ENCODE results near the gene FUT6. TPM values are rescaled to one million over a fixed set of nuclear protein-coding genes. Genes with fewer than 3 reads are reported as not detected.
"Not testable (repeated sequence)": the region's sequence is repeated elsewhere in the genome, so short reads cannot be mapped to it uniquely, and the experiment has no call there.

FUT6 gene
- total RNA-seq, 1 experiment from 2014 or later, result not detected

DNA sequence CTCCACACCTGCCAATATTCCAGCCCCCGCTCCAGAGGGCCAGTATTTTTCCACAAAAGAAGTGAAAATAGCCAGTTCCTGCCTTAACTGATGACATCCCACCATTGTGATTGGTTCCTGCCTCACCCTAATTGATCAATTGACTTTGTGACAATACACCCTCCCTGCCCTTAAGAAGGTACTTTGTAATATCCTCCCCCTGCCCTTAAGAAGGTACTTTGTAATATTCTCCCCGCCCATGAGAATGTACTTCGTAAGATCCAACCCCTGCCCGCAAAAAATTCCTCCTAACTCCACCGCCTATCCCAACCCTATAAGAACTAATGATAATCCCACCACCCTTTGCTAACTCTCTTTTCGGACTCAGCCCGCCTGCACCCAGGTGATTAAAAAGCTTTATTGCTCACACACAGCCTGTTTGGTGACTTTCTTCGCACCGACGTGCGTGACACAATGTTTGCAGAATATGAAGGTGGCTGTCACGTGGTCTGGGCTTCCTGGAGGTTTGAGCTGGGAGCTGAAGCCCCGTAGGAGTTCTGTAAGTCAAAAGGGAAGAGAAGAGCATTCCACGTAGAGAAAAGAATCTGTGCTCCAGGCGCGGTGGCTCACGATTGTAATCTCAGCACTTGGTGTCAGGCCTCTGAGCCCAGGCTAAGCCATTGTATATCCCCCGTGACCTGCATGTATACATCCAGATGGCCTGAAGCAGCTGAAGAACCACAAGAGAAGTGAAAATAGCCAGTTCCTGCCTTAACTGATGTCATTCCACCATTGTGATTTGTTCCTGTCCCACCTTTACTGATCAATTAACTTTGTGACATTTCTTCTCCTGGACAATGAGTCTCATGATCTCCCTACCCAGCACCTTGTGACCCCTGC, 17.9 kb upstream of the FUT6 start:
- no peak for DNase-seq (ENCODE audit: low read depth)

DNA sequence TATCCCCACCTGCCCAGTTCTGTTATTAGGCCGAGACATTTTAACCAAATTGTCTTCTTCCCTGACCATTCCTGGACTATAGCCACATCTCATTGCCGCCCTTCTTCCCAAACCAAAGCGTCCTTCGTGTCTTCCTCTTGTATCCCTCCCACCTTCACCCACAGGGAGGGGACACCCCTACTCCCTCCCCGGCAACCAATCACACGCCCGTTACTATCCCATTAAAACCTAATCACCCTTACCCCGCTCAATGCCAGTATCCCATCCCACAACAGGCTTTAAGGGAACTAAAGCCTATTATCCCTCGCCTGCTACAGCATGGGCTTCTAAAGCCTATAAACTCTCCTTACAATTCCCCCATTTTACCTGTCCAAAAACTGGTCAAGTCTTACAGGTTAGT, 15.6 kb upstream of the FUT6 start:
- DNase-seq (ENCODE audit: low read depth), result not testable (repeated sequence)

DNA sequence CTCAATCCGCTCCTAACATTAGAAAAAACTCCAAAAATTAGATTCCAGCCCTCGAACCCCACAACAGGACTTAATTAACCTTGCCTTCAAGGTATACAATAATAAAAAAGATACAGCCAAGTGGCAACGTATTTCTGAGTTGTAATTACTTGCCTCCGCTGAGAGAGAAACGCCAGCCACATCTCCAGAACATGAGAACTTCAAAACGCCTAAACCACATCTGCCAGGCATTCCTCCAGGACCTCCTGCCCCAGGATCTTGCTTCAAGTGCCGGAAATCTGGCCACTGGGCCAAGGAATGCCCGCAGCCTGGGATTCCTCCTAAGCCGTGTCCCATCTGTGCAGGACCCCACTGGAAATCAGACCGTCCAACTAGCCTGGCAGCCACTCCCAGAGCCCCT, 14.6 kb upstream of the FUT6 start:
- not testable (repeated sequence) for DNase-seq (ENCODE audit: low read depth)

DNA sequence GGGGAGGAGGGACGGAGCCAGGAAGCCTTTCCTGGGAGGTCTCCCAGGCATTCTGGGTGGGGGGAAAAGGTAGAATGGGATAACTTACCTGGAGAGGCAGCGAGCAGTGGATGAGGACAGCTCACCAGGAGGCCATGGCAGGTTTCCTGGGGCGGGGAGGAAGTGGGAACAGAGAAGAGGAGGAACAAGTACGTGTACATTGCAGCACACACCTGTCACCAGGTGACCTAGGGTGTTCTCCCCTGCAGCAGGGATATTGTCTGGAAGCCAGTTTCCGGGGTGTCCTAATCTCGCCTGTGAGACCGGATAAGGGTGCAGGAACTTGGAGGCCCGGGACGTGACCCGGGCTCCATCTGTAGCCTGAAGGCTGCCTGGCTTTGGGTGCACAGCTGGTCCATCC, 11.8 kb upstream of the FUT6 start, which contains the start of gene FUT3:
Gene FUT3 (minus strand): TSS at position 148 of the 400 bp plus-strand sequence.
- DNase-seq (ENCODE audit: low read depth), result no peak

DNA sequence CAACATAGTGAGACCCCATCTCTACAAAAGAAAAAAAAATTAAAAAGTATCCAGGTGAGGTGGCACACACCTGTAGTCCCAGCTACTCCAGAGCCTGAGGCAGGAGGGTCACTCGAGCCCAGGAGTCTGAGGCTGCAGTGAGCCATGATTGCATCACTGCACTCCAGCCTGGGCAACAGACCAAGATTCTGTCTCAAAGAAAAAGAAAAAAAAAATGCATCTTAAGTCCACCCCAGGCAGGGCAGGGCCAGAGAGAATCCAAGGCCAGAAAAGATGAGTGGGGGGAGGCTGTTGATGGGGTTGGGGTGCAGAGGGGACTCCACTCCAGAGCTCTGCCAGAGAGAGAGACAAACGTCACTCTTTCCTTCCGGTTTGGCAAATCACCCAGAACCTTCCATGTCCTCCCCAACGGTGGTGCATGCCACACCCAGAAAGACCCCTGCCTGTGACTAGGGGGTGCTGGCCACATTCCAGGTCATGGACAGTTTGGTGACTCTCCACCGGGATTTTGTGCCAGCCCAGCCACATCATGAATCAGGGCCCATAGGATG, 11.3 kb upstream of the FUT6 start:
- peak; percentile 48 for DNase-seq (ENCODE audit: low read depth)

DNA sequence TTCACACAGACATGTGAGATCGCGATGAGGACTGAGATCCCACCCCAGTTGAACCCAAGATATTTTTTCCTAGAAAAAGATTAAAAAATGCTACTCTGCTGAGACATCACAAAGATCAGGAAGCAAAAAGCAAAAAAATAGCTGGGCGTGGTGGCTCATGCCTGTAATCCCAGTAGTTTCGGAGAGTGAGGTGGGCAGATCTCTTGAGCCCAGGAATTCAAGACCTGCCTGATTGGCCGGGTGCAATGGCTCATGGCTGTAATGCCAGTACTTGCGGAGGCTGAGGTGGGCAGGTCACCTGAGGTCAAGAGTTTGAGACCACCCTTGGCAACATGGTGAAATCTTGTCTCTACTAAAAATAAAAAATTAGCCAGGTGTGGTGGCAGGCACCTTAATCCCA, 10.7 kb upstream of the FUT6 start:
- DNase-seq (ENCODE audit: low read depth), result no peak

DNA sequence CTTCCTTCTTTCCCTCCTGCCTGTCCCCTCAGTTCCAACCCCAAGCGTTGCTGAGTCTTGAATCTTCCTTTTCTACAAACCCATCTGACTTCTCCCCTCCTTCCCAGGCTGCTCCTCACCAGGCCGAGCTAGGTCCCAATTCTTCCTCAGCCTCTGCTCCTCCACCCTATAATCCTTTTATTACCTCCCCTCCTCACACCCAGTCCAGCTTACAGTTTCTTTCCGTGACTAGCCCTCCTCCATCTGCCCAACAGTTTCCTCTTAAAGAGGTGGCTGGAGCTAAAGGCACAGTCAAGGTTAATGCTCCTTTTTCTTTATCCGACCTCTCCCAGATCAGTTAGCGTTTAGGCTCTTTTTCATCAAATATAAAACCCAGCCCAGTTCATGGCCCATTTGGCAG, 9.1 kb upstream of the FUT6 start:
- DNase-seq (ENCODE audit: low read depth), result not testable (repeated sequence)

DNA sequence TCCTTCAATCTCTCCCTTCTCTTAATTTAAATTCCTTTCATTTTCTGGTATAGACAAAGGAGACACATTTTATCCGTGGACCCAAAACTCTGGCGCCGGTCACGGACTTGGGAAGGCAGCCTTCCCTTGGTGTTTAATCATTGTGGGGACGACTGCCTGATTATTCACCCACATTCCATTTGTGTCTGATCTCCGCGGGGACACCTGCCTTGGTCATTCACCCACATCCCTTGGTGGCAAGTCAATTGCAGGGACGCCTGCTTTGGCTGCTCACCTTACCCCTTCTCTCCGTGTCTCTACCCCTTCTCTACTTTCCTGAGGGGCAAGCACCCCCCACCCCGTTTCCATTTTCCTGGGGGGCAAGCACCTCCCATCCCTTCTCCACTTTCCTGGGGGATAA, 8.3 kb upstream of the FUT6 start:
- not testable (repeated sequence) for DNase-seq (ENCODE audit: low read depth)

DNA sequence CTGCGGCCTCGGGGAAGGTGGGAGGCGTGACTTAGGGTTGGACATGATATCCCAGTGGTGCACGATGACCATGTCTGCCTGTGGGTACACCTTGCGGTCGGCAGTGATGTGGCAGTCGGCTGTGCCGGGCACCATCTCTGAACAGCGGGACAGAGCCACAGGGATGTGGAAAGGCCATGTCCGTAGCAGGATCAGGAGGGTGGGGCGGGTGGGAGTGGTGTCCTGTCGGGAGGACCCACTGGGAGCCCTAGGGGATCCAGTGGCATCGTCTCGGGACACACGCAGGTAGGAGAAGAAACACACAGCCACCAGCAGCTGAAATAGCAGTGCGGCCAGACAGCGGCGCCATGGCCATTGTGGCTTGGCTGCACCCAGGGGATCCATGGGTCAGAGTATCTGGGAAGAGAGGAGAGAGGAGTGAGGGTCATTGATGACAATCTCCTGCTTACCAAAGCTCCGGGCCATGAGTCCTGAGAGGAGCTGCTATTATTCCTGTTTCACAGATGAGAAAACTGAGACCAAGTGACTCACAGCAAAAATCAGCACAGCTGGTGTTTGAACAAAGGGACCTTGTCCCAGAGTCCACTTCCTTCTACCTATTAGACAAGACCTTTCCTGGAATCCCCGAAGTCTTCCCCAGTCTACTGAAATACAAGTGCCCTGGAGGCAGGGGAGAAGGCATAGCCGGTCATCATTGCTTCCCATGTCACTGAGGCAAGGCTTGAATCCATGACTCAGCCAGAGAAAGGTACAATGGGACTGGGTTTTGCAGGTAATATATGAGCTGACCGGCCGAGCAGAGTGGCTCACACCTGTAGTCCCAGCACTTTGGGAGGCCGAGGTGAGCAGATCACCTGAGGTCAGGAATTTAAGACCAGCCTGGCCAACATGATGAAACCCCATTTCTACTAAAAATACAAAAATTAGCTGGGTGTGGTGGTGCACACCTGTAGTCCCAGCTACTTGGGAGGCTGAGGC, 5.2 kb upstream of the FUT6 start:
- DNase-seq (ENCODE audit: low read depth), result no peak

DNA sequence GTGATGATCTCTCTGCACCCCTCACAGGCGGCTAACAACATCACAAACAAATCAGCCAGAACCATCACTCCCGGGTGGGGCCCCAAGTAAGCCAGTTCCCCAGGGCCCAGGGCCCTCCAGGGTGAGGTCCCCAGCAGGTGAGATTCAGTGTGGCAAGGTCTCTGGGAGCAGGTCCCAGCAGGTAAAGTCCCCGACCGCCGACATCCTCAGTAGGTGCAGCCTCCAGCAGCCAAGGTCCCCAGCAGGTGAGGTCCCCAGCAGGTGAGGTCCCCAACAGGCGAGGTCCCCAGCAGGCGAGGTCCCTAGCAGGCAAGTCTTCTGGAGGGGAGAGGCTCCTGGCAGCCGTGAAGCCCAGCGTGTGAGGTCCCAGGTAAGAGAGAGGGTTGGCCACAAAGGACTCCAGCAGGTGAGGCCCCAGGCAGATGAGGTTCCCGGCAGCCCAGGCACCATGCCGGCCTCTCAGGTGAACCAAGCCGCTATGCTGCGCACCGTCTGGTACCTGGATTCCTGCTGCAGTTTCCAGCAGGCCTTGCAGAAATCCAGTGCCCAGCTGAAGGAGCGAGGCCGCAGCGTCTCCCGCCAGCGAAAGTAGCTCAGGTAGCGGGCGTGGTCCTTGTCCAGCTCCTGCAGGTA, 3.9 kb upstream of the FUT6 start:
- DNase-seq (ENCODE audit: low read depth), result no peak

DNA sequence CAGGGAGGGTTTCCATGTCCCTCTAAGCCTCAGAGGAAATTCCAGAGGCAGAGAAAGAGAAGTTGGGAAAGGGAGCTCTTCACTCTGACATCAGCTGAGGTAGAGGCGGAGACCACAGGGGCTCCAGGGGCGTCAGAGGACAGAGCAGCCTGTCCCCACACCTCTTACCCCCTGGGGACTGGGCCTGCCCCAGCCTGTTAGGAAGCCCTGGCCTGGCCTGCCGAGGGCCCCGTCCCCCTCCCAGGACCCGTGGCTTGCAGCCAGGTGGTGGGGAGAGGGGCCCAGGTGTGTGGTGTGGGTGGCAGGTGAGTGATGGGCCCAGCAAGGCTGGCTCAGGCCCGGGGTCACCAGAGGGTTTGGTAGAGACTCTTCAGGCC, 2.2 kb upstream of the FUT6 start:
- DNase-seq (ENCODE audit: low read depth), result not testable (repeated sequence)

DNA sequence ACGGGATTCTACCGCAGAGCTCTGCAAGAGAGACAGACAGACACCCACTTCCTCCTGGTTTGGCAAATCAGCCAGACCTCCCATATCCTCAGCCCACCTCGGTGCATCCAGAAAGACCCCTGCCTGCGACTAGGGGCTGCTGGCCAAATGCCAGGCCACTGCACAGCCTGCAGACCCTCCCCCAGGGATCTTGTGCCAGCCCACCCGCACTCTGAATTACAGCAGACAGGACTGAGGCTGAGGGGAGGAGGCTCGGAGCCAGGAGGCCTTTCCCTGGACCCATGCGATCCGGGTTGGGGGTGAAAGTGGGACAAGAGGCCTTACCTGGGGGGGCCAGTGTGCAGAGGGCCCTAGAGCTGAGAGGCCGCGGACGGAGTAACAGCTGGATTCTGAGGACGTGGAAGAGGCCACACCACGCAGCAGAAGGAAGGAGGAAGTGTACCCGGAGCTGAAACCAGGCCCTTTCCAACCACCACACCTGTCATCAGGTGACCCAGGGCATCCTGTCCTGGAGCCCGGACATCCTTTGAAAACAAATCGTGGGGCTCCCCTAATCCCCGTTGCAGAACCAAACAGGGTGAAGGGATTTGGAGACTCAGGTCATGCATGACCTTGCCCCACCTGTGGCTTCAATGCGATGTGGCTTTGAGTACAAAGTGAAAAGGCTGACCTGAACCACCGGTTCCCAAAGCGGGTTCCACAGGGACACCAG, 993 bp downstream of the FUT6 start:
- DNase-seq (ENCODE audit: low read depth), result no peak

DNA sequence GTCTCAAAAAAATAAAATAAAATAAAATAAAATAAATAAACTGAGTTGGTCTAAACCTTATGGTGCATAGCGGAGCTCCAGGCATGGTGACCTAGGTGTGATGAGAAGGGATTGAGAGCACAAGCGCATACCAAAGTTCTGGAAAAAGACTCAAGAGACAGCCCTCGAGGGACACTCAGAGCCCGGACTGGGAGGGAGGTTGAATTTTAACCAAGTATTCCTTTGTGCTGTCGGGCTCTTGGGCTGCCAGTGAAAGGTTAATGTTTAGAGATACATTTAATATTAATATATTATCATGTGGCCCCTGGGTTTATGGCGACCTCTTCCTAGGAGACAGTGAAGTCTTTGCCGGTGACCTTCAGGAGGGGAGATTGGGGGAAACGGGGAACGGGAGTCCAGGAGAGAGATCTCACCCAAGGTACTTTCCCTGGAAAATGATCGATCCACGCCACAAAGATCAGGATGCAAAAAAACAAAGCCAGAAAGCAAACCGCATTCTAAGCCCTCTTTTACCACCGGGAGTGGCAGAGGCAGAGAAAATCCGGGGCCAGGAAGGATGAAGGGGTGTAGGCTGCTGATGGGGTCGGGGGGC, 1.6 kb downstream of the FUT6 start:
- DNase-seq (ENCODE audit: low read depth), result no peak

DNA sequence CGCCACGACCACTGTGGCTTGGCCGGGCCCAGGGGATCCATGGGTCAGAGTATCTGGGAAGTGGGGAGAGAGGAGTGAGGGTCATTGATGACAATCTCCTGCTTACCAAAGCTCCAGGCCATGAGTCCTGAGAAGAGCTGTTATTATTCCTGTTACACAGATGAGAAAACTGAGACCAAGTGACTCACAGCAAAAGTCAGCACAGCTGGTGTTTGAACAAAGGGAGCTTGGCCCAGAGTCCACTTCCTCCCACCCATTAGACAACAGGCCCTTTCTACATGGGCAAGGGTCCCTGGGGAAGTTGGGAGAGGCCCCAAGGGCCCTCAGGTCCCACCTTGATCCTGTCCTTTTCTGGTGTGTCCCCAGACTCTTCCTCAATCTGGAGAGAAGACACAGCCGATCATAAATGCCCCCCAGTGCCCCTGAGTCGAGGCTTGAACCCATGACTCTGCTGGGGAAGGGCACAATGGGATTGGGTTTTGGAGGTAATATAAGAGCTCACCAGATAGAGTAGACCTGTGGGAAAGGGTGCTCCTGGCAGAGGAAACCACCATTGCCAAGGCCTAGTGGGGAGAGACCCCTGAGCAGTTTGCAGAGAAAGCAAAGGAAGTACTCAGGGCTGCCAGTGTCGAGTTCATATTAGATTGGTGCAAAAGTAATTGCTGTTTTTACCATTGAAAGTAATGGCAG, 6.8 kb downstream of the FUT6 start:
- DNase-seq (ENCODE audit: low read depth), result no peak

DNA sequence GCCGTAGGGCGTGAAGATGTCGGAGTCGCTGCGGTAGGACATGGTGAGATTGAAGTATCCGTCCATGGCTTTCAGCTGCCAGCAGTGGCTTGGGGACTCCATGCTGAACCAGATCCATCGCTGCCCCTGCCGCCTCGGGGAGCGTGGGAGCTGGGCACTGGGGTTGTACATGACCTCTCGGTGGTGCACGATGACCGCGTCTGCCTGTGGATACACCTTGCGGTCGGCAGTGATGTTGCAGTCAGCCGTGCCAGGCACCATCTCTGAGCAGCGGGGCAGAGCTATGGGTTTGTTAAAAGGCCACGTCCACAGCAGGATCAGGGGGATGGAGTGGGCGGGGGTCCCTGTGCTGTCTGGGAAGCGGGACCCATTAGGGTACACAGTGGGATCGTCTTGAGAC, 7.4 kb downstream of the FUT6 start:
- DNase-seq (ENCODE audit: low read depth), result no peak

DNA sequence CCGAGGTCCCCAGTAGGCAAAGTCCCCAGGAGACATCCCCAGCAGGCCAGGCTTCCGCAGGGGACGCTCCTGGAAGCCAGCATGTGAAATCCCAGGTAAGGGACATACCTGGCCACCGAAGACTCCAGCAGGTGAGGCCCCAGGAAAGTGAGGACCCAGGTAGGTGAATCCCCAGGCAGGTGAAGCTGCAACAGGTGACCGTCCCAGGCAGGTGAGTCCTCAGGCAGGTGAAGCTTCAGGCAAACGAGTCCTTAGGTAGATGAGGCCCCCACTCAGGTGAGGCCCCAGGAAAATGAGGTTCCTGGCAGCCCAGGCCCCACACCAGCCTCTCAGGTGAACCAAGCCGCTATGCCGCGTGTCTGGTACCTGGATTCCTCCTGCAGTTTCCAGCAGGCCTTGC, 8.3 kb downstream of the FUT6 start:
- no peak for DNase-seq (ENCODE audit: low read depth)

DNA sequence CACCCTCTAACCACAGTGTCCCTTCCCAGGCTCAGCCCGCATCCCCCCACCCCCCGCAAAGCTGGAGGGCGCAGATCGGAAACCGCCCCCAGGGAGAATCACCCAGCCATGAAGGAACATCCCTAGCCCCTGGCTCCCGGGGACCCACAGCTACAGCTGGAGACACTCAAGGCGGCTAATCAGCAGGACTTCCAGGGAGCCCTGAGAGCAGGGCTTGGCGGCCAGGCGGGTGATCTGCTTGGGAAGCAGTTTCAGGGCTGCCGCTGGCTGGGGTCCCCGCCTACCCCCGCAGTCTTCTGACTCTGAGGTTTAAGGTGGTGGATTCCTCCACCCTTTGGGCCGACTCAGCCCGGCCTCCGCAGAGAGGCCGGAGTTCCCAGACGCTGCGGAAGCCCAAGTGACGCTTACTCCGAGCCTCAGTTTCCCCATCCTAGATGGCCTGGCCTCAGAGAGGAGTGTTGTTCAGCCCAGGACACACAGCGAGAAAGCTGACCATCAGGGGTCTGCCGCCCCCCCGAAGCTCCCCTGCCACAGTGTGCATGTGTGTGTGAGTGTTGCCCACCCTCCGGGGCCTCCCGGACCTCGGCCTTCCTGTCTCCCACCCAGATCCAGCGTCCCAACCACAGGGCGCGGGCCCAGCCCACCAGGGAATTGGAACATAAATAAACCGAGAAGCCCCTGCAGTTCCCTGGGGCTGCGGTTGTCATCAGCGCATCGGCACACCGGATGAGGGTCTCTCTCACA, 9.8 kb downstream of the FUT6 start:
- DNase-seq (ENCODE audit: low read depth), result no peak

DNA sequence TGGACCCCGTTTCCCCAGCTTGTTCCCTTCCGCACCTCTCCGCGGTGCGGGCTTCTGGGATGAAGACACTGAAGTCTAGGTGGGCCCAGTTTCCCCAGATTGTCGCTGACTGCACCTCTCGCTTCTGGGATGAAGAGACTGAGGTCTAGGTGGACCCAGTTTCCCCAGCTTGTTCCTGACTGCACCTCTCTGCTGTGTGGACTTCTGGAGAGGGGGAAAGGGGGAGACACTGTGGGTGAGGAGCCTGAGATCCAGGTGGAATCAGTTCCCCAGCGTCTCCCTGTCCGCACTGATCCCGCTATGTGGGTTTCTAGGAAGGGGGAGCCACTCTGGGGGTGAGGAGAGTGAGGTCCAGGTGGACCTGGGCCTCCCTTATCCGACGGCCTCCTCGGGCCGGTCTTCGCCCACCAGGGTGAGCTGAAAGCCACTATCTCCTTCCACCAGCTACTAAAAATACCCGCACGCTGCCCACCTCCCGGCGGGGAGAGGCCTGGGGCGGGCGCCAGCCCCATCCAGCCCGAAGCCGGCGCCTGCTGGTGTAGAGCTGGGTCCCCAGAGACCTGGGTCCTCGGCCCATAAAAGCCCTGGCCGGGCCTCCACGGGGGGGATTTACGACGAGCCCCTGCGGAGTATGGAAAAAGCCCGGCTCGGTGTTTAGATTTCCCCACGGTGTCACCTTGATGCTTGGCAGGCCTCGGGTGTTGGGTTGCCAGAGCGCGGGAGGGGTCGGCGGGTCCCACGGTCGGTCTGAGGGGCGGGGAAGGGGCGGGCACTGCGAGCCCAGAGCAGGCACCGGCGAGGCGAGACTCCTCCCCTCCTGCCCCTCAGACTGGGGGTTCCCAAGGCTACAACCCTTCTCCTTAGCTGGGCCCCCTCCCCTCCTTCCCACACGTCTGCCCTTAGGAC, 10.6 kb downstream of the FUT6 start:
- DNase-seq (ENCODE audit: low read depth), result peak; percentile 58

Measured in Daoy (cell line).